HCT116 (cell line): ENCODE data around the gene PLCB1. TPM values are rescaled to one million over a fixed set of nuclear protein-coding genes. Genes with fewer than 3 reads are reported as not detected.

Experiments
- ATAC-seq: fragments of 200-7000 bp; cut with Tn5 transposase; 2 replicates; pipeline ENCODE4 v1.9.1; 2020; ENCODE audit warnings: mild to moderate bottlenecking, moderate library complexity
- BruUV-seq: library from RNA; stranded (reverse); fragments of 400-500 nt; replicated peaks from 2 replicates; lab custom pipeline; 2021; lab: Mats Ljungman, UMichigan
- CTCF ChIA-PET: fragments of 300-600 bp; sonication (Branson Sonifier 250); formaldehyde crosslinking; loops from one replicate; lab custom pipeline; 2021; ENCODE audit warnings: antibody characterized with exemption; lab: Charles Lee
- POLR2A ChIA-PET: fragments of 300-600, 350-600 bp; sonication (Branson Sonifier 250); formaldehyde crosslinking; loops from one replicate; lab custom pipeline; 2021; ENCODE audit warnings: antibody characterized with exemption; lab: Charles Lee
- RAD21 ChIA-PET, 2 experiments: fragments of 300-600 bp; sonication (Branson Sonifier 250); formaldehyde crosslinking; loops; one replicate each; lab custom pipeline; 2023; ENCODE audit warnings: low total read pairs in 2 of 2; ENCODE audit not compliant: uncharacterized antibody in 2 of 2, unreplicated experiment in 2 of 2, low non-redundant PET in 1 of 2; lab: Charles Lee
- DNase-seq: peaks from one replicate; pipeline ENCODE4 v3.0.0-alpha.2; 2010; ENCODE audit warnings: low read depth, low spot score
- H2AFZ ChIP-seq: fragments of 200-600 bp; shearing (Covaris generic), sonication (generic); 2 replicates; pipeline ENCODE4 v1.6.1; 2017; ENCODE audit warnings: low read depth, mixed run types, mixed read lengths, antibody characterized with exemption, low read length; ENCODE audit not compliant: poor library complexity, severe bottlenecking
- H3K27ac ChIP-seq: 2 replicates; pipeline ENCODE4 v1.5.1; 2012; ENCODE audit warnings: low read depth, low read length
- H3K27me3 ChIP-seq: fragments of 200-600 bp; sonication (generic); 2 replicates; pipeline ENCODE4 v1.6.1; 2016; ENCODE audit warnings: mixed run types, low read length, mixed read lengths; ENCODE audit not compliant: insufficient read depth
- H3K36me3 ChIP-seq, 2 experiments: fragments of 200-500 bp in 1 of 2; fragments of 200-600 bp in 1 of 2; sonication (Bioruptor generic) in 1 of 2; sonication (generic) in 1 of 2; 2 replicates each; pipeline versions ENCODE4 v1.5.1 to v1.6.1; 2014 to 2016; ENCODE audit warnings: low read length in 2 of 2, inconsistent platforms in 1 of 2, mixed read lengths in 1 of 2, mixed run types in 1 of 2; ENCODE audit not compliant: insufficient read depth in 2 of 2, control insufficient read depth in 1 of 2
- H3K4me1 ChIP-seq, 2 experiments: fragments of 200-600 bp in 1 of 2; sonication (generic) in 1 of 2; 2 replicates each; pipeline versions ENCODE4 v1.5.1 to v1.6.1; 2012 to 2017; ENCODE audit warnings: low read length in 2 of 2, inconsistent platforms in 1 of 2, mild to moderate bottlenecking in 1 of 2, mixed read lengths in 1 of 2, mixed run types in 1 of 2, moderate library complexity in 1 of 2; ENCODE audit not compliant: insufficient read depth in 2 of 2, control insufficient read depth in 1 of 2
- H3K4me2 ChIP-seq: fragments of 200-600 bp; sonication (generic); 2 replicates; pipeline ENCODE4 v1.6.1; 2017; ENCODE audit warnings: mixed run types, low read length, mixed read lengths
- H3K4me3 ChIP-seq, 2 experiments: fragments of 200-600 bp in 1 of 2; sonication (generic) in 1 of 2; replicated peaks in 1 of 2; 2 replicates each; pipeline ENCODE4 v1.5.1; 2011 to 2016; ENCODE audit warnings: low read length in 2 of 2, control low read depth in 1 of 2, low read depth in 1 of 2, mild to moderate bottlenecking in 1 of 2, mixed read lengths in 1 of 2, mixed run types in 1 of 2
- H3K79me2 ChIP-seq: fragments of 200-600 bp; sonication (generic); 2 replicates; pipeline ENCODE4 v1.6.1; 2017; ENCODE audit warnings: mild to moderate bottlenecking, mixed run types, low read length, moderate library complexity, mixed read lengths; ENCODE audit not compliant: insufficient read depth
- H3K9ac ChIP-seq: fragments of 200-600 bp; sonication (generic); 2 replicates; pipeline ENCODE4 v1.6.1; 2016; ENCODE audit warnings: low read length, mixed read lengths
- H3K9me2 ChIP-seq: fragments of 200-600 bp; sonication (generic), shearing (Covaris generic); 2 replicates; pipeline ENCODE4 v1.6.1; 2017; ENCODE audit warnings: mixed run types, mild to moderate bottlenecking, moderate library complexity; ENCODE audit not compliant: insufficient read depth
- H3K9me3 ChIP-seq, 2 experiments: fragments of 200-500 bp in 1 of 2; fragments of 200-600 bp in 1 of 2; sonication (Bioruptor generic) in 1 of 2; sonication (generic) in 1 of 2; 2 replicates each; pipeline ENCODE4 v1.6.1; 2014 to 2017; ENCODE audit warnings: low read length in 2 of 2, mixed read lengths in 2 of 2, inconsistent platforms in 1 of 2, low read depth in 1 of 2, mild to moderate bottlenecking in 1 of 2, mixed run types in 1 of 2, moderate library complexity in 1 of 2; ENCODE audit not compliant: control insufficient read depth in 1 of 2, insufficient read depth in 1 of 2
- H4K20me1 ChIP-seq: fragments of 200-600 bp; sonication (generic), shearing (Covaris generic); 2 replicates; pipeline ENCODE4 v1.6.1; 2017; ENCODE audit warnings: mixed run types, mild to moderate bottlenecking, moderate library complexity; ENCODE audit not compliant: insufficient read depth
- ATF3 ChIP-seq: IDR thresholded peaks from 2 replicates; pipeline ENCODE4 v1.6.1; 2012
- CBX3 ChIP-seq: IDR thresholded peaks from 2 replicates; pipeline ENCODE4 v1.6.1; 2012; ENCODE audit warnings: low read depth
- CEBPB ChIP-seq: IDR thresholded peaks from 2 replicates; pipeline ENCODE4 v1.6.1; 2012; ENCODE audit warnings: low read depth
- ELF1 ChIP-seq: IDR thresholded peaks from 2 replicates; pipeline ENCODE4 v1.6.1; 2012; ENCODE audit warnings: low read depth, borderline replicate concordance
- EZH2 ChIP-seq: fragments of 200-600 bp; sonication (generic); IDR thresholded peaks from 2 replicates; pipeline ENCODE4 v1.6.1; 2017; ENCODE audit warnings: antibody characterized with exemption, mixed run types
- EZH2phosphoT487 ChIP-seq: fragments of 200-600 bp; IDR thresholded peaks from 2 replicates; pipeline ENCODE4 v1.6.1; 2018; ENCODE audit warnings: antibody characterized with exemption, borderline replicate concordance
- FOSL1 ChIP-seq: IDR thresholded peaks from 2 replicates; pipeline ENCODE4 v1.6.1; 2012; ENCODE audit warnings: low read depth
- JUND ChIP-seq: IDR thresholded peaks from 2 replicates; pipeline ENCODE4 v1.6.1; 2012
- MAX ChIP-seq: IDR thresholded peaks from 2 replicates; pipeline ENCODE4 v1.6.1; 2012
- POLR2A ChIP-seq: IDR thresholded peaks from 2 replicates; pipeline ENCODE4 v1.7.0; 2011; ENCODE audit warnings: borderline replicate concordance; ENCODE audit not compliant: insufficient read depth, insufficient read length; ENCODE audit errors: extremely low read depth
- RAD21 ChIP-seq: IDR thresholded peaks from 2 replicates; pipeline ENCODE4 v1.6.1; 2012; ENCODE audit warnings: low read depth, mild to moderate bottlenecking
- SIN3A ChIP-seq: IDR thresholded peaks from 2 replicates; pipeline ENCODE4 v1.6.1; 2012; ENCODE audit warnings: low read depth
- SRF ChIP-seq: IDR thresholded peaks from 2 replicates; pipeline ENCODE4 v1.6.1; 2012; ENCODE audit warnings: low read depth
- TCF7L2 ChIP-seq: IDR thresholded peaks from 2 replicates; pipeline ENCODE4 v1.7.0; 2011; ENCODE audit warnings: borderline replicate concordance, inconsistent platforms; ENCODE audit not compliant: insufficient read depth, insufficient read length; ENCODE audit errors: extremely low read depth
- ZFX ChIP-seq: fragments of 450-650 bp; IDR thresholded peaks from 2 replicates; pipeline ENCODE4 v1.6.1; 2017
- ZNF274 ChIP-seq: fragments of 200-500 bp; sonication (Bioruptor generic); IDR thresholded peaks from 2 replicates; pipeline ENCODE4 v1.6.1; 2014; ENCODE audit warnings: mild to moderate bottlenecking, low read depth, low read length, inconsistent platforms
- intact Hi-C: fragments of 100-400 bp; cut with micrococcal nuclease; formaldehyde crosslinking; loops from 2 replicates; pipeline ENCODE4 v1.10.0; 2022
- total RNA-seq: library from RNA; stranded (reverse); gene quantifications from one replicate; pipeline ENCODE4 v1.2.1, GENCODE V29; 2021; ENCODE audit not compliant: unreplicated experiment

The PLCB1 gene
- total RNA-seq, 1 experiment from 2014 or later, result 15.8 TPM

GRCh38 chr20:8126181-8126580 lies 5.9 kb upstream of the PLCB1 start:
- ChIA-PET RAD21 (no interaction called here), CTCF (interaction anchor here (2.5 kb wide), 1 partner anchor 596 kb away, joined by 8 read pairs; no protein-coding TSS in a partner anchor), POLR2A (no interaction called here)
- Histone ChIP-seq H3K4me3 (no peak overlapping the region), H4K20me1 (no peaks in the 10 kb centered on the region), H3K4me1 (0 out of 4 replicates have a peak, but pooled peaks cover 0 to 2% of the 10 kb centered on the region in 2 experiments), H3K36me3 (no peaks in the 10 kb centered on the region), H3K4me2 (no peak overlapping the region), H3K9ac (no peak overlapping the region), H3K27ac (no peak overlapping the region), H3K9me3 (no peaks in the 10 kb centered on the region), H3K9me2 (no peaks in the 10 kb centered on the region), H3K79me2 (no peaks in the 10 kb centered on the region), H2AFZ (no peak overlapping the region), H3K27me3 (no peaks in the 10 kb centered on the region)
- DNase-seq (no peak), ATAC-seq (no peak)
- BruUV-seq, result no TSS peak
- TF ChIP-seq FOSL1 (no peak), ATF3 (no peak), MAX (no peak), TCF7L2 (no peak), SIN3A (no peak), EZH2 (no peak), EZH2phosphoT487 (no peak), JUND (no peak), ZFX (no peak), CBX3 (no peak), ZNF274 (no peak), POLR2A (no peak), RAD21 (no peak), CEBPB (no peak), ELF1 (no peak), SRF (no peak)
- intact Hi-C loops, result no loop called here
